GM20000 (cell line): ENCODE results near the gene SYT3.
"Not testable (repeated sequence)": the region's sequence is repeated elsewhere in the genome, so short reads cannot be mapped to it uniquely, and the experiment has no call there.

ENCODE experiments used
- DNase-seq: peaks from one replicate; pipeline ENCODE4 v3.0.0; 2012; ENCODE audit warnings: low spot score
- TF ChIP-seq, protein P1 (sequence below): IDR thresholded peaks from 2 replicates; pipeline ENCODE4 v1.5.1; 2012; ENCODE audit warnings: mild to moderate bottlenecking, control low read depth; ENCODE audit errors: extremely low read depth, missing control alignments

SYT3 gene

DNA sequence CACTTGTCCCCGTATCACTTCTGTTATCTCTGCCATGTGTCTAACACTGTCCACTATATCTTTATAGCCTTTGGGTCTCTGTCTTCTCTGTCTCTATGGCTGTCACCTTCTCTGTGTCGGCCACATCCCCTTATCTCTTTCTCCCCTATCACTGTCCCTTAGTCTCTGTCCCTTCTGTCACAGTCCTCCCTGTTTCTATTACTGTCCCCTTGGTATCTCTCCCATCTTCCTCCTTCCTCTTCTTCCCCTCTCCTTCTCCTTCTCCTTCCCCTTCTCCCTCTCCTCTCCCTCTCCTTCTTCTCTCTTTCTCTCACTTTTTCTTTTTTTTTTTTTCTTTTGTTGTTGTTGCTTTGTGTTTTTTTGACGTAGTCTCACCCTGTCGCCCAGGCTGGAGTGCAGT lies 36.7 kb downstream of the SYT3 start:
- TF ChIP-seq, protein P1, sequence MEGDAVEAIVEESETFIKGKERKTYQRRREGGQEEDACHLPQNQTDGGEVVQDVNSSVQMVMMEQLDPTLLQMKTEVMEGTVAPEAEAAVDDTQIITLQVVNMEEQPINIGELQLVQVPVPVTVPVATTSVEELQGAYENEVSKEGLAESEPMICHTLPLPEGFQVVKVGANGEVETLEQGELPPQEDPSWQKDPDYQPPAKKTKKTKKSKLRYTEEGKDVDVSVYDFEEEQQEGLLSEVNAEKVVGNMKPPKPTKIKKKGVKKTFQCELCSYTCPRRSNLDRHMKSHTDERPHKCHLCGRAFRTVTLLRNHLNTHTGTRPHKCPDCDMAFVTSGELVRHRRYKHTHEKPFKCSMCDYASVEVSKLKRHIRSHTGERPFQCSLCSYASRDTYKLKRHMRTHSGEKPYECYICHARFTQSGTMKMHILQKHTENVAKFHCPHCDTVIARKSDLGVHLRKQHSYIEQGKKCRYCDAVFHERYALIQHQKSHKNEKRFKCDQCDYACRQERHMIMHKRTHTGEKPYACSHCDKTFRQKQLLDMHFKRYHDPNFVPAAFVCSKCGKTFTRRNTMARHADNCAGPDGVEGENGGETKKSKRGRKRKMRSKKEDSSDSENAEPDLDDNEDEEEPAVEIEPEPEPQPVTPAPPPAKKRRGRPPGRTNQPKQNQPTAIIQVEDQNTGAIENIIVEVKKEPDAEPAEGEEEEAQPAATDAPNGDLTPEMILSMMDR, result no peak
- no peak for DNase-seq

DNA sequence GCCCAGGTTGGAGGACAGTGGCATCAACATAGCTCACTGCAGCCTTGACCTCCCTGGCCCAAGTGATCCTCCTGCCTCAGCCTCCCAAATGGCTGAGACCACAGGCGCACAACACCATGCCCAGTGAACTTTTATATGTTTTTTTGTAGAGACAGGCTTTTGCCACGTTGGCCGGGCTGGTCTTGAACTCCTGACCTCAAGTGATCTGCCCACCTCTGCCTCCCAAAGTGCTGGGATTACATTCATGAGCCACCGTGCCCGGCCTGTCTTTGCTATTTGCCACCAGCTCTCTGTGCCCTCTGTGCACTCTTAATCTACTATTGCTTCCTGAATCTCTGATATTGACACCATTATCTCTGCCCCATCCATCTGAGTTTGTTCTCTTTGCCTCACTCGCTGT lies 37.2 kb downstream of the SYT3 start:
- TF ChIP-seq, protein P1, result no peak
- DNase-seq, result no peak

DNA sequence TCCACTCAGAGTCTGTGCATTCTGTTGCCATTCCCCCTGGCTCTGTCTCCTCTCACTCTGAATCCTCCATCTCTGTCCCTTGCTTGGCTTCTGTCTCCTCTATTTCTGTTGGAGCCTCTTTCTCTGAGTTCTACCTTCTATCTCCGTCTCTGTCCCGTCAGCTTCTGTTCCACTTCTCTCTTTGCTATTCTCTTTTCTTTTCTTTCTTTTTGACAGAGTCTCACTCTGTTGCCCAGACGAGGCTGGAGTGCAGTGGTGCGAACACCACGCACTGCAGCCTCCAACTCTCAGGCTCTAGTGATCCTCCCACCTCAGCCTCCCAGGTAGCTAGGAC lies 37.6 kb downstream of the SYT3 start:
- TF ChIP-seq, protein P1, result no peak
- no peak for DNase-seq

DNA sequence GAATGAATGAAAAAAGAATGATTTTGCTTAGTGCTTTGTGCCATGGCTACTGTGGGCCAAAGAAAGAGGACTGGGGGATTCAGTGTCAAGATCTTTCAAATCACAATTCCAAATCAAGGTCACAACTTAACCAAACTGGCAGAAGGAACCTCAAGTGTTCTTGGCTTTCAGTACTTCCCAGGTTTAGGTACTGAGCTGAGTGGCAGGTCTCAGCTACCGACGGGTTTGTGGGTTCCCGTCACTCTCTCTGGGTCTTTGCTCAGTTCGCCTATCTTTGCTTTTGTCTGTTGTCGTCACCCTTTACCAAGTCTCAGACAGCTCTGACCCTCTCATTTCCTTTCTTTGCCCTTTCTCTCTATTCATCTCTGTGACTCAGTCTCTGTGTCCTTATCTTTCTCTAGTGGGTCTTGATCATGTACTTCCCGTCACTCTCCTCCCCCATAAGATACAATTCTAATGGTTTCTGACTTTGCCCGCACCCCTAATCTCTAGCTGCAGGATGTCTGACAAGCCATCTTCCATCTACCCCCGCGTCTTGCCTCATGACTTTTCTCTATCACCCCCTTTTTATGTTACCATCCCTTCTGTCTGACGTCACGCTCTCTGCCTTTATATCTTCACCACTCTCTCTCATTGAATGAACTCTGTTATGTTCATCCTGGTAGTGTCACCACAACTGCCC lies 38.1 kb downstream of the SYT3 start:
- DNase-seq, result no peak
- TF ChIP-seq, protein P1, result no peak

DNA sequence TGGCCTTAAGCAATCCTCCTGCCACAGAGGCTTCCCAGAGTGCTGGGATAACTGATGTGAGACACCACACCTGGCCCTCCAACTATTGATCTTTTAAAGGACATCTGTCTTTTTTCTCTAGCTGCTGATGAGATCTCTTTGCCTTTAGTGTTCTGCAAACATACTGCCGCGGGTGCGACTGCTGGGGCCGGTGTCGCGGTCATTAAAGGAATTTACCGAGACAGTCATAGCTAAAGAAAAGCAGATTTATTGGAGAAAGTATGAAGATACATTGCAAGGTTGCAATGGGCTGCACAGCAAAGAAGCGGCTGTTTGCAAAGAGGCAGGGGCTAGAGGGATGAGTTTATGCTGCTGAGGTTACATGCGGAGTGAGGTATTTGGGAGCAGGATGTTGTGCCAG lies 40.3 kb downstream of the SYT3 start:
- TF ChIP-seq, protein P1, result no peak
- DNase-seq, result no peak

DNA sequence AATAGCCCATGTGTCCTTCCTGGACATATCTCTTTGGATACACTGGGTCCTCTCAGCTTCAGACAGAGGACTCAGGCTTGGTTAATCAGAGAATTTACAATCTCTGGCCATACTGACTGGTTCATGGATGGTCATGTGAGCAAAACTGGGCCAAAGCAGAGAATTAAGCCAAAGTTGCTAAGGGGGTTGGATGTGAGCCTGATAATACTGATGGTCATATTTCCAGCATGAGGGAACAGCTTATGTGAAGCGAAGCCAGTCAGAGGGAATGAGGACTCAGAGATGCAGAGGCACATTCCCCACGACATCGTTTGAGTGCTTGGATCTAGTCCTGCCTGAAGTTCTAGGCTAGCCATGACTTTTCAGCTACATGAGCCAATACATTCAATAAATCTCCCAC lies 49.5 kb downstream of the SYT3 start:
- DNase-seq, result no peak
- TF ChIP-seq, protein P1, result no peak

DNA sequence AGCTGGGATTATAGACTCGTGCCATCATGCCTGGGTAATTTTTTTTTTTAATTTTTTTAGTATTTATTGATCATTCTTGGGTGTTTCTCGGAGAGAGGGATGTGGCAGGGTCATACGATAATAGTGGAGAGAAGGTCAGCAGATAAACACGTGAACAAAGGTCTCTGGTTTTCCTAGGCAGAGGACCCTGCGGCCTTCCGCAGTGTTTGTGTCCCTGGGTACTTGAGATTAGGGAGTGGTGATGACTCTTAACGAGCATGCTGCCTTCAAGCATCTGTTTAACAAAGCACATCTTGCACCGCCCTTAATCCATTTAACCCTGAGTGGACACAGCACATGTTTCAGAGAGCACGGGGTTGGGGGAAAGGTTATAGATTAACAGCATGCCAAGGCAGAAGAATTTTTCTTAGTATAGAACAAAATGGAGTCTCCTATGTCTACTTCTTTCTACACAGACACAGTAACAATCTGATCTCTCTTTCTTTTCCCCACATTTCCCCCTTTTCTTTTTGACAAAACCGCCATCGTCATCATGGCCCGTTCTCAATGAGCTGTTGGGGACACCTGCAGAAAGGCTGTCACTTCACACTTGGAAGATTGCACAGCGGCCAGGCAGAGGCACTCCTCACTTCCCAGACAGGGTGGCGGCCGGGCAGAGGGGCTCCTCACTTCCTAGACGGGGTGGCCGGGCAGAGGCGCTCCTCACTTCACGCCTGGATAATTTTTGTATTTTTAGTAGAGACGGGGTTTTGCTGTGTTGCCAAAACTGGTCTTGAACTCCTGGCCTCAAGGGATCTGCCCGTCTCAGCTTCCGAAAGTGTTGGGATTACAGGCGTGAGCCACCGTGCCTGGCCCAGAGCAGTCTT lies 57.7 kb downstream of the SYT3 start:
- not testable (repeated sequence) for DNase-seq
